Measurements from ENCODE around the gene OR2C1.
A peak's percentile ranks its signal among the peaks of the same experiment; 100 is the strongest.

OR2C1 gene

GRCh38 chr16:3328643-3329042 is 27.0 kb upstream of the OR2C1 start:
- H3K4me3 ChIP-seq (replicated peaks in 1 of 2; ENCODE audit: low read depth in 2 of 2, low read length in 2 of 2): no peak overlapping the region
- no peak for TF ChIP-seq CTCF (IDR thresholded peaks at IDR 0.05; ENCODE audit: low read depth, low read length)
- DNase-seq (ENCODE audit: low read depth in 2 of 2): no peak

- TF ChIP-seq CTCF (IDR thresholded peaks at IDR 0.05; ENCODE audit: low read depth, low read length): no peak
- DNase-seq (ENCODE audit: low read depth in 2 of 2): no peak
- H3K4me3 ChIP-seq (replicated peaks in 1 of 2; ENCODE audit: low read depth in 2 of 2, low read length in 2 of 2): no peak overlapping the region
Measured at GRCh38 chr16:3346041-3346440, 9.6 kb upstream of the OR2C1 start.

- TF ChIP-seq CTCF (IDR thresholded peaks at IDR 0.05; ENCODE audit: low read depth, low read length): no peak
- no peak for DNase-seq (ENCODE audit: low read depth in 2 of 2)
- no peak overlapping the region for H3K4me3 ChIP-seq (replicated peaks in 1 of 2; ENCODE audit: low read depth in 2 of 2, low read length in 2 of 2)
Measured at GRCh38 chr16:3347586-3347985, 8.1 kb upstream of the OR2C1 start.

GRCh38 chr16:3348547-3349167 is 7.0 kb upstream of the OR2C1 start:
- no peak for TF ChIP-seq CTCF (IDR thresholded peaks at IDR 0.05; ENCODE audit: low read depth, low read length)
- H3K4me3 ChIP-seq (replicated peaks in 1 of 2; ENCODE audit: low read depth in 2 of 2, low read length in 2 of 2): no peak overlapping the region
- DNase-seq (ENCODE audit: low read depth in 2 of 2): no peak

- H3K4me3 ChIP-seq (replicated peaks in 1 of 2; ENCODE audit: low read depth in 2 of 2, low read length in 2 of 2): no peak overlapping the region
- no peak for DNase-seq (ENCODE audit: low read depth in 2 of 2)
- TF ChIP-seq CTCF (IDR thresholded peaks at IDR 0.05; ENCODE audit: low read depth, low read length): no peak
Measured at GRCh38 chr16:3349175-3349574, 6.5 kb upstream of the OR2C1 start.

GRCh38 chr16:3356118-3356517 is 429 bp downstream of the OR2C1 start:
- no peak for DNase-seq (ENCODE audit: low read depth in 2 of 2)
- TF ChIP-seq CTCF (IDR thresholded peaks at IDR 0.05; ENCODE audit: low read depth, low read length): no peak
- no peak overlapping the region for H3K4me3 ChIP-seq (replicated peaks in 1 of 2; ENCODE audit: low read depth in 2 of 2, low read length in 2 of 2)

GRCh38 chr16:3358871-3359270 is 3.2 kb downstream of the OR2C1 start:
- no peak for TF ChIP-seq CTCF (IDR thresholded peaks at IDR 0.05; ENCODE audit: low read depth, low read length)
- peak in 1 of 2 donors; percentile 2 for DNase-seq (ENCODE audit: low read depth in 2 of 2)
- H3K4me3 ChIP-seq (replicated peaks in 1 of 2; ENCODE audit: low read depth in 2 of 2, low read length in 2 of 2): no peak overlapping the region
